GM19467 (cell line): ENCODE results near the gene MDM1.

ENCODE experiments used
- ATAC-seq: cut with Tn5 transposase; IDR thresholded peaks from one replicate; pipeline ENCODE4 v1.9.1; 2021; ENCODE audit warnings: mild to moderate bottlenecking, moderate library complexity; ENCODE audit not compliant: unreplicated experiment

MDM1 gene

DNA sequence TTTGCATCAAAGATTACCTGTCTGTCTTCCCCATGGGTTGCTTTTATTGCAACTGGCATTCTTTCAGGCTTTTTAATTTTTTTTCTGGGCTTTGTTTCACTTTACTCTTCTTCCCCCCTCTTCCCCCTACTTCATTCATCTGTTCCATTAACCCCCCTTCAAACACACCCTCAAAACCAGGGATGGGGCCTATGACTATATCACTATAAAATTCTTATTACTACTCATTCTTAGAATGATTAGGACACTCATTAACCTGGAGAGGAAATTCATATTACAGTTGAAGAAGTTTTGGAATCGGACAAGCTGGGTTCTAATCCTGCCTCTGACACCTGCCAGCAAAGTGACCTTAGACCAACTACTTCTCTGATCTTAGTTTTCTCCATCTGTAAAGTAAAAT is 24.8 kb upstream of the MDM1 start:
- no peak for ATAC-seq

DNA sequence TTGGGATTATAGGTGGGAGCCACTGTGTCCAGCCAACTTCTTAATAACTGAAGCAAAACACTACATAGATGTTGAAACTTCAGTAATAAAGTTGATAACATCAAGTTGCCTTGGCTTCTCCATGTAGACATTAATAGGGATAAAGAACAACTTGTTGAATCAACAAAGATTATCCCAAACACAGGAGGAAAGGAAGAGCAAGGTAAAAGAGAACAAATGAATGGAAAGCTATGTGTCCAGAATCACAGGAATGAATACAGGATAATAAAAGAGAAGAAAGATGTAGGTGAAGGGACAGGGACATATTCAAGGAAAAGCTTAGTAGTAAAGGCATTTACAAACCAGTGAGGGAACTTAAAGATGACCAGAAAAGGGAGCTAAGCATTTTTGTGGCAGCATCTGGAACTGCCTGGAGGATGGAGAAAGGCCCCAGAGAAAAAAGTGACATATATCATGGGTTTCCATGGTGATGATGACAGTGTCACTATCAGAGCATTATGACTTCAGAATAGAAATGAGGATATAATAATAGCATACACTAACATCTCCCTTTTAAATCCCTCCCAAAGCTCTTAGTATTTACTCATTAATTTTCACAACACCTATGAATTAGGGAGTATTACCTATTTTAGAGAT is 24.0 kb upstream of the MDM1 start:
- ATAC-seq = no peak

DNA sequence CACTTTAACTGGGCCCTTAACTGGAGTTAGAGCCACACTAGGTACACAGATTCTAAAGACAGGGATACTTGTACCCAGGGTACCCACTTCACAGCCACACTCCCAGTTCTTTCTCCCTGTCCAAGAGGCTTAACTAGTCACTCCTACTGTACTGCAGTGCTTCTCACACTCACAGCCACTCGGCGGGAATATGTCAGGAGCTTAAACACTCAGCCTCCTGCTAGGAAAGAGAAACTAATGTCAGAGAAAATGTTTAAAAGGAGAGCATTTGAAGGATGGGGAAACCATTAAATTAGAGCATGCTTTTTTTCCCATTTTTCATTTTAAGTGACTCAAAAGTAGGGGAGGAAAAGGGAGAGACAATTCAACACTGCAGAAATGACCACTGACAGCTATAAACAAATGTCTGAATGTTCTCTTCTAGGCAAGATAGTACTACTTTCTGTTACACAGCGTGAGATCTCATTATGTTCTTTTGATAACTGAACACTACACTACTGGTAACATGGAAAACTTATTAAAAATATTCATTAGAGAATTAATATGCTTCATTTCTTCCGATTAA is 22.9 kb upstream of the MDM1 start:
- ATAC-seq = no peak

DNA sequence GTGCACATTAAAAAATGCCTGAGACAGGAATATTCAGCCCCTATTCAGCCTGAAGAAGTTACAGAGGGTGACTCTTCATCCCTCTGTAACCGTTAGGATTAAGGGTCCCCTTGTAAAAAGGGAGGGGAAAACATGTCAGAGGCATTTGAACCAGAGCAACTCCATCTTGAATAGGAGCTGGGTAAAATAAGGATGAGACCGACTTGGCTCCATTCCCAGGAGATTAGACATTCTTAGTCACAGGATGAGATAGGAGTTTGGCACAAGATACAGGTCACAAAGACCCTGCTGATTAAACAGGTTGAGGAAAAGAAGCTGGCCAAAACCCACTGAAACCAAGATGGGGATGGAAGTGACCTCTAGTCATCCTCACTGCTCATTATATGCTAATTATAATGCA is 19.9 kb upstream of the MDM1 start:
- ATAC-seq = no peak

DNA sequence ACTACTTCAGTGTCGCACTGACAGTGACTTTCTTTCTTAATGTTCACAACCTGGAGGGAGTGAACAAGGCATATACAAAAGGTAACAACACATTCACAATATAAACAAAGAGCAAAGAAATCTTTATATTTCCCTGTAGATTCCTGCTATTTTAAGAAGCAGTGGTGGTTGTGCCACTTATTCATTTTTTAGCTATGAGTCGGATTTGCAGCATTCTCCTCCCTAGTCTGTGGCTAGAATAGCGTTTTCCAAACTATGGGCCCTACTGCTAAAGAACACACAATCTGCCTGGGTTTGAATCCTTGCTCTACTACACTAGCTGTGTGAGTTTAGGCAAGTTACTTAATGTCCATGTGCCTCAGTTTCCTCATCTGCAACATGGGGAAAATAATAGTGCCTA is 18.6 kb upstream of the MDM1 start:
- ATAC-seq = no peak

DNA sequence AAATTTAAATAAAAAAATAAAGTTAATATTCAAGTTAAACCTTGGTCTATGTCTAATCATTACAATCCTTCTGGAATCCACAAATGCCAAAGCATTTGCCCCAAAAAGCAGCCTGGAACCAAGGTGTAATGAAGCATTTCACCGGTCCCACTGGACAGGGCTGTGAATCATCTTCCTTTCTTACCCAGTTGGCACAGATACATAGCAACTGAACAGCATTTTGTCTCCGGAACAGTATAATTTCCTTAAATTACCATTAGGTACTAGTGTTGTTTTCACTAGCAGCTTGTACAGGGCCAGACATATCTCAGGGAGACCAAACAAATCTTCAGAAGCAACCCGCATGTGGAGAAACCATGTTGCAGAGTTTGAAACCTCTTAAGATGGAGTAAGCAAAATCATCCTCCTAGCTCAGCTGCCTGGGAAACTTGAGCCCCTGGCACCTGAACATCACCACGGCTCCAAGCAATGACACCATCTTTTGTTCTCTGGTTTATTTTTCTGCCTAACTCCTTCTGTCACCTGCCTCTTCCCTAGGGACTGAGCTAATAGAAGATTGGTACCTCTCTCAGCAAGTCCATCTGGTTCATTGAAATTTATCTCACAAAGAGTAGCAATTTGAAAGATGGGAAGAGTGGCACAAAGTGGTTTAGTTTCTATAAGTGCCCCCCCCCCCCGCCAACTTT is 17.9 kb upstream of the MDM1 start:
- ATAC-seq = no peak

DNA sequence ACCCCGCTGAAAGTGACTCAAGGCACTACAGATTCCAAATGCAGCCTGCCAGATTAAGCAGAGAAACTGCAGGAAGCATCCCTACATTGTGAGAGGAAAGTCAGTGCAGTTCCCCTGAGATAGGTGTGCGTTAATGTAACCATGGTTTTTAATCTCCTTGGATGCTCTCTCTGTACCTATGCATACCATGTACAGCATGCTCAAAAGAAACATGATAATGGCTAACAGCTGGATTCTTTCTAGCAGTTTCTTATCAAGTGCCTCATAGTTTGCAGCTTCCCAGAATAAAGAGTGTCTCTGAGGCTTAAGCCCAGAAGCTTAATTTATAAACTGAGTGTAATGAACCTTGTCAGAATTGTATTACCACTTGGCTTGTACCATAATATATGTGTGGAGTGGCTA is 17.1 kb upstream of the MDM1 start:
- no peak for ATAC-seq

DNA sequence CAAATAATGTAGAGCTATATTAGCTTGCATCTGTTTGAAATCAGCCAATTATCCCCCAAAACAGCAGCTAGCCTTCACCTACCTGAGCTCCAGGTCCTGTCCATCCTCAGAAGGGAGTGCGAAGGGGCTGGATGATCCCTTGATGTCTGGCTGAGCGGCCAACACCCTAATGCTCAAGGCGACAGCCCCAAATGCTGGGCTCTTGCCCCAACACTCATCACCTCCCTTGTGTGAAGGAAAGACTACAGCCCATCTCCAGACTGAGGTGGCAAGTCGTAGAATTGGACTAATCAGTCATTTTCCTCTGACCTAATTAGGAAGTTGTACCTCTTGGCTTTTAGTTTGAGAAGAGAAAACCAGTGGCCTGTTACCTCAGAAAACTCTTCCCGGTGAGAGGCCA is 16.3 kb upstream of the MDM1 start:
- no peak for ATAC-seq

DNA sequence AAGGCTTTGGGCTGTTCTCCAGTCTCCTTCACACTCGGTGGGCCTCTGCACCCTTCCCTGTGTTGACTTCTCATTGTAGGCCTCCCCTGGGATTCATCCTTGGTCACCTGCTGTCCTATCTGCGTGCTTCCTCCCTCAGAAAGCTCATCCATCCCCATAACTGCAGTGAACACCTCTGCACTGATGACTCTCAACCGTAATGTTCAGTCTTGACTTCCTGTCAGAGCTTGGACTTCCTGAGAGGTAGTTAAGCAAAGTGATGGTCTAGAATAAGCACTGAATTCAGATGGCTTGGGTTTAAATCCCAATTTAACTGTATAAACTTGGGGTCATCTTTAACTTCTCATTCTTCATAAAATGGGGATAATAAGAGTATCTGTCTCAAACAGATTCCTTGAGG is 13.6 kb upstream of the MDM1 start:
- no peak for ATAC-seq

DNA sequence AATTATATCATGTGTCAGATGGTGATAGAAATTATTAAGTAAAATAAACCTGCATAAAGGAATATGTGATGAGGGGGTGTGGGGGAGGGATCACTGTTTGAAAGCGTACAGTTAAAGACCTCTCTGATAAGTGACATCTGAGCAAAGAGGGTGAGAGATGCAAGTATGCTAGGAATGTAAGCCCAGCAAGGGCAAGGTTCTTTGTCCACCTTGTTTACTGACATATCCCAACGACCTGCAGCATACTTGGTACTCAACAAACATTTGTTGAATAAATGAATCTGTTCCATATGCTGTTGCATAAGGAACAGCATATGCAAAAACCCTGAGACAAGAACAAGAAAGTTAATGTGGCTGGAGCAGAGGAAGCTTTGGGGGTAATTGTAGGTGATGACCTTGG is 12.0 kb upstream of the MDM1 start:
- no peak for ATAC-seq

DNA sequence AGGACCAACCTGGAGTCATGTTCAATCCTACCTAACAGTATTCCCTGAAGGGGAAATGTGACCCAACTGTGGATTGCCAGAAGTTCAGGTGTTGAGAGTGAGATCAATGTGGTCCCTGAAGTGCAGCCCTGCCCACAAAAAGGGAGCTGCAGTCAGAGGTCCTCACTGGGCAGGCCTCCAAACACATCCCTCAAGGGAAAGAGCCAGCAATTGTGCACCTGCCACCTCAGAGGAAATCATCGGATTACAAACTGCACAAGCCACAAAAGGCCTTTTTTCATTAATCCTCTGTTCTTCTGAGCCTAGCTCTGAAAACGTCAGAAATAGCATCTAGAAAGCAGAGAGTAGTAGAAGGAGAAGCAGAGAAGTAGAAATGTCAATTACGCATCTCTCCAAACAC is 10.8 kb upstream of the MDM1 start:
- no peak for ATAC-seq

DNA sequence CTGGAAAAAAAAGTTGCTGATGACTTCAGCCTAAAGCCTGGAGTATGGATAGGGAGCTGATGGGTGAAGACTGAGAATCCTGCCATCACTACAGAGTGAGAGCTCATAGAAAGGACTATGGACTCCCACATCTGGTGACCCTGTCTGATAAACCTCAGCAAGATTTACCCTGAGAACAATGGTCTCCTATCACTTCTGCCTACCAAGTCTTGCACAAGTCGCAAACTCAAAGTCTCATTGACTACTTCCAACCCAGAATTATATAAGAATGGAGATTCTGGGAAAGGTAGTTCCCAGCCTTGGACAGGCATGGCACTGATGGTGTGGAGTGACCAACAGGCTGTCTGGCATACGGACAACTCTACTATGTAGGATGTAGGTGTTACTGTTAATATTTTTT is 9.7 kb upstream of the MDM1 start:
- no peak for ATAC-seq

DNA sequence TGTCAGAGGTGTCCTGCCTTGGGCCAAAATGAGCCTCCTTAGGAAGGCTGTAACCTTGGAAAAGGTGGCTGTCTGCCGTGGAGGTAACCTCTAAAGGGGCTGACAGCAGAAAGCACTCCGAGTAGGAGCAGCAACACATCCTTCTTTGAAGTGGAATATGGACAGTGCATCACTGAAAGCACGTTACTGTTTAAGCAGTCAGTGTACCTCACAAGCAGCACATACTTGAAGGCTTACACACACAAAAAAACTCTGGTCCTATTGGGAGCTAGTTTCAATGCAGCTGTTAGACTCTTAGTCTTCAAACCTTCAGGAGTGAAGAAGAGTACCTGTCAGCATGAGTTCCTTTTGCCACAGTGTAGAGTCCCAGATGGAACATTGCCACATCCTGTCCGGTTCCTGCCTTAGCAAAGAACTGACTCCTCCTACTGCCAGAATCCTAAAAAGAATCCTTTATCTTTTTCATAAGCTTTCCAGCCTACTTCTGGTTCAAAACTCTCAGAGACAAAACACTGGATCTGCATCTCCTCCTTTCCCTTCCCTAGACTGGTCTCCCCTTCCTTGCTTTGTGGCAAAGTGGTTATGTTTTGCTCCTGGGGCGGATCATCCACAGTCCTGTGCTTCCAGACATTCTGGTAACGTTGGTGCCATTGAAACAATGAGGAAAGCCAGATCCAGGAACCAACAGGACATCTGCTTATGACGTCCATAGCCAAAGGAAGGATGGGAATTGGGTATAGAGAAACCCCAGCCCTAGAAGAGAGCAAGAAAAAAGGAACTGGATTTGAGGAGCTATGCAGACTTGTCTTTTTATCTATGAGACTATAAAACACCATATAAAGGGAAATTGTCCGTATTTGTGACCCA is 8.5 kb upstream of the MDM1 start:
- ATAC-seq = no peak

DNA sequence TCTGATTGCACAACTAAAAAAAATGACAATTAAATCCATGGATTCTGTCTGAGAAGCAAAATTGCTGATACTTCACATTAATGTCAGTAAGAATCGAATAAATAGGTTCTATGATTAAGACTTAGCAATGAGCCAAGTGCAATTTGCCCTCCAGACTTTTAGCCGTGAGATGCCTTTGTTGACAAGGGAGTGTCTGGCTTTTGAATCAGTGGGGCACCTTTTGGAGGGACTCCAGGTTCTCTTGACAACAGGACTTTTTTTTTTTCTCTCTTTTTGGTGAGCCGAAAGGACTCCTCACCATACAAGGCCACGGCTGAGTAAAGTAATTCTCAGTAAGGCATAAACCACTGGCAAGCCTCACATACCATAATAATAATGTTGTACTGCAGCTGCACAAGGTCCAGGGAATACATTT is 4.7 kb upstream of the MDM1 start:
- ATAC-seq = no peak

DNA sequence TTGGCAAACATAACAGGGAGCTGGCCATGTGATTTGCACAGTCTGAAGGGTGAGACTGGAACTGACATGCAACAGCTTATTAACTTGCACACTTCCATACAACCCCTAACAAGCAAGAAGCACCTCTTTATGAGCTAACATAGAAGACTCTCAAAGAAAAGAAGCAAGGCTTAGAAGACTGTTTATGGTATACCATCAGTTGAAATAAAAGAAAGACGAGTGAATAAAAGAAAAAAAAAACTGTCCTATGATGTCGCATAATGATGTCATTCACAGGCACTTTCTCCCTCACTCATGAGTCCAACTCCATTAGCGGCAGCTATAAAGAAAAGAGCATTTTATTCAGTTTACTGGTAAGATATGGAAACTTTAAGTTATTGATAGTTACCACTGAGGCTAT is 3.3 kb upstream of the MDM1 start:
- no peak for ATAC-seq

DNA sequence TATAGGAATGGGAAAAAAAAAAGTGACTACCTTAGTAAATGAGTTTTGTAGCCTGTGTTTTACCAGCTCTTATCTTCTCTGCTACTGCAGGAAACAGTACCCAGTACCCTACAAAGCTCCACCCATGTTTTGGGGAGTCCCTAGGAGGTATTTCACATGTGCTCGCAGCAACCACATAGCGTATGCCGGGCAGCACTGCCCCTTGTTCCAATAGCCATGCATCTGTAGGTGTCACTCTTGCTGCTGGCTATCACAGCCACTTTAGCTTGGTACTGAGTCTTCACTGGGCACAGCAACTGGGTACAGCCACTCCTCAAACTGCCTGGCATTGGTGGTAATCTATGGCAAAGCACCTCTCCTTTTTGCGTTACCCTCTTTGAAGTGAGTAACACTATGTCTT is 2.0 kb upstream of the MDM1 start:
- ATAC-seq = no peak

DNA sequence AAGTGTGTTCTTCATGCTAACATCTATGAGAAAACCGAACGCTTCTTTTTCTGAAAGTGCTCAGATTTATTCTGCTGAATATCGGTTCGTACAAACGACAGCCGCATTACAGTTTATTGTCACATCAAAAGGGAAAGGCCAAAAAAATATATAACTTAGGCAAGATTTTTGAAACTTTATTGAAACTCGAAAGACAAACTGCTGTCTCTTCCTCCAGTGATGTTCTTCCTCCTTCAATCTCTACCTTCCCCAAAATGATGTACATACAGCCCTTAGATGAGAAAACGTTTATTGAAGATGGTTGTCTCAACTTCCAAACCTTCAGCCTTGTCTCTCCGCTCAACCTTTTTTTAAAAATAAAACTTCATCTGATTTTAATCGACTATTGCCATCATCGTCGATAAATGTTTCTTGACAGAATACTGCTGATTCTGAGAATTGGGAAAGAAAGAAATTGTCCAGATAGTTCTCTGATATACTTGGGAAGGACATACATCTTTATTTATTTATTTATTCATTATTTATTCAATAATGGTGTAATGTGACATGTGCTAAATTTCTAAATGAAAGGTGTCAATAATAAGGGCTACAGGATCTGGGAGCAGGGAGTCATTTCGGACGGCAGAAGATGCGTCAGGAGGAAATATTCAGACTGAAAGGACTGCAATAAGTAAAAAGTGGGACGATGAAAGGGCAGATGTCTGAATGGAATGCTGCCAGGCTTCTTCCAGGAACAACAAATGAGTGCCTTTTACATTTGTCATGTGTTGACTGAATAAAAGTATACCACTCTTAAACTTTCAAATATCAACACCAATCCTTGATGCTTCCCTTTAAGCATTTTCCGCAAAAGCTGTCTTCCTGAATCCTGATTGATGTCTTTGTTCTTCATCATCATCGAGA is 817 bp upstream of the MDM1 start:
- ATAC-seq = no peak

DNA sequence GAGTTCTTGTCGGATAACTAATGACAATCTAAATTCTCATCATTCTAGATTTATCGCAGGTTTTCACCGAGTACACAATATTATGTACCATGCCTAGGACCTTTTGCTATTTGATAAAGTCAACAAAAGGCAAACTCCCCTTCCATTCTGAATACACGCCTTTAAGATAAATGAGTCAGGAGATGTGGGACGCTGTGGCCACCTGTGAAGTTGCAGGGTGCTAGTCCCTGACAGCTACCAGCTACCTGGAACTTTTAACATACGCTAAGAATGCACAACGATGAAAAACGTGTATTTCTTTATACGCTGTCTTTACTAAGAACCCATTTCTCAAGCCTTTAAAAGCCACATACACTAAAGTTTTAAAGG is 678 bp downstream of the MDM1 start:
- ATAC-seq = no peak

DNA sequence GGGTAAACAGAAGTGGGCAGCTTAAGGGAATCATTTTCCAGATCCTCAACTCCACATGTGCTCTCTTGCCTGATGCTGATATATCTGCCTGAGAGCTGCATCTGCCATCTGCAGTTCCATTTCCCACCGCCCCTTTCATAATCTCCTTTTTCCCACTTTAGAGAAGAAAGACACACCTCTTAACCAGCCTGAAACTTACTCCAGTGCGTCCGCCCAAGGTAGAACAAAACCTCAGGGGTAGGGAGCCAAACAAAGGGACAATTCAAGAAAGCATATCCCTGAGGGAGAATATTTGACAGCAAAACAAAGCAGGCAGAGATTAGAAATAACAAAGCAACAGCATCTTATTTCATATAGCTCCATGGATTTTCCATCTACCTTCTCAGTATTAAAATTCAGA is 4.3 kb downstream of the MDM1 start:
- ATAC-seq = no peak

DNA sequence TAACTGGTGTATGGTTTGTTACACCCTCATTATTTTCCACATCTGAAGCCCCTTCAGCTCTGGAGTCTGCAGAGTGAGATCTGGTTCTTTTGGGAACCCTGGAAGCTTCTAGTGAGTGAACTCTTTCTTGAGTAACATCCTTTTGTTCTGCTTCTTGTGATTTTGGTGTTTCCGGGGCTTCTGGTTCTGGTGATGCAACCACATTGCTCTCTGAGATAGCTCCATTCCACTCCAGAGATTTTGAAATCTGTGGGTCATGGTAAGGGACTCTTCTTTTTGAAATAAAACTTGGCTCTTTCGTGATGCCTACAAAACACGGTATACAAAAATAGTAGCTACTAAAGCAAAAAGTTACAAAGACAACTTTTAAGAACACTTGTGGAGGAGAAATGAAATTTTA is 5.4 kb downstream of the MDM1 start:
- no peak for ATAC-seq

DNA sequence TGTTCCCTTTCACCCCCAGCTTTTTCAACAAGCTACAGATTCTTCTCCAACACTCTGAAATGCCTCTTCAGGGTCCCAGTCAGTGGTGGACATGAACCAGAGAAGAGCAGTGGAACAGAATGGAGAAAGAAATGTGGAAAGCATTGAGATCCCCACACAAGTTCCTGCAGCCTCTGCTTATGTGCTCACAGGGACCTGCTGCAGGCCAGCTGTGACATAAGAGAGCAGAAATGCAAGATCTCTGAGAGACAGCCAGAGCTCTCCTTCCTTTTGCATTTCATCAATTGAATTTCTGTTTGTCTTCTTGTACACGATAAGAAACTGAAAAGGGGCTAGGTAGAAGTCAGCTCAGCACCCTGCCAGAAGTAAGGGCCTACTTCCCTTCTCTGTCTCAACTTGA is 6.2 kb downstream of the MDM1 start:
- ATAC-seq = no peak
